NCI-H146 (cell line): ENCODE measurements around the gene GCAT.
A peak's percentile ranks its signal among the peaks of the same experiment; 100 is the strongest.

ENCODE experiments used
- DNase-seq: peaks from one replicate; lab custom pipeline; 2025; lab: John Stamatoyannopoulos, UW

The GCAT gene

DNA sequence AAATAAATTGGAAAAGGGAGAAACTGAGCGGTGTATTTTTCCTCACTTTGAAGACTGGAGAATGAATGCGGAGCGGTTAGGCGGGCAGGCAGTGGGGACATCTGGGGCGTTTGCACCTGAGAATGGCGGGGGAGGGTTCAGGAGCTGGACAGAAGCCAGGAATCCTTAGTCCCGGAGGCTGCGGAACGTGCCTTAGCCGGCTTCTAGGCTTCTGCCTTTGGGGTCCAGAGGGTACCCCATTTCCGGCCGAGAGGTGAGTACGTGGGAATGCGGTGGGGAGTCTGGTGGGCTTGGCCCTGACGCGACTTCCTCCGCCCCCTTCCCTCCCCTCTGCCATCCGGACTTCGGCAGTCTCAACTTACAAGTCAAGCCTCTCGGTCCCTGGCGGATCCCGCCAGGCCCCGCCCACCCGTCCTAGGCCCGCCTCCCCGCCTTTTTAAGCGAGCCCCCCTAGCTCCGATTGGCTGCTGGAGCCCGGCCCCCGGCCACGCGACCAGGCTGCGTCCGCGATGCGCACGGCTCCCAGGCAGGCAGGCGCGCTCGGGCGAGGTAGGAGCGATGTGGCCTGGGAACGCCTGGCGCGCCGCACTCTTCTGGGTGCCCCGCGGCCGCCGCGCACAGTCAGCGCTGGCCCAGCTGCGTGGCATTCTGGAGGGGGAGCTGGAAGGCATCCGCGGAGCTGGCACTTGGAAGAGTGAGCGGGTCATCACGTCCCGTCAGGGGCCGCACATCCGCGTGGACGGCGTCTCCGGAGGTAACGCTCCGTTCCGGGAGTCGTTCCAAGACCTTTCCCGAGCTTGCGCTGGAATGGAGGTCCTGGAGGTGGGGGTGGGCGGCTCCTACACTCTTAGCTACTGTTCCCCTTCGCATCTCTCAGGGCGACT is at the start of gene GCAT:
Gene GCAT, plus strand, starts transcription at position 525 of the 884 bp plus-strand sequence. Its CDS starts 34 bp downstream, at position 559.
- peak; percentile 87 for DNase-seq

DNA sequence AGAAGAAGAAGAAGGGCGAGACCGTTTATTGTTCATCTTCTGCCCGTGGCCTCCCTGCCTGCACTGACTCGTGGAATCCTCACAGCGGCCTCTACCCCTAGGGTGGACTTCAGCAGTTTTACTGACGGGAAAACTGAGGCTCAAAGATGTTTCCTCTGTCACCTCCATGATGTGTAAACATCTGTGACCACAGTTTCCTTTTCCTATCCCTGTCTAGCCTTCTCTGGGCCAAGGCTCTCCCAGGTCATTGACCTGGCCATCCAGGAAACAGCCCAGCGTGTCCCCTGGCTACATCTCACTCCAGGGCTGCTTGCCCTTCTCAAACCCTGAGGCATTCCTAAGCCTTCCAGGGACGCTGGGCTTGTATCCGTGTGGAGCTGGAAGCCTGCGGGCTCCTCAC is 49.0 kb upstream of the GCAT start:
- DNase-seq, result no peak

DNA sequence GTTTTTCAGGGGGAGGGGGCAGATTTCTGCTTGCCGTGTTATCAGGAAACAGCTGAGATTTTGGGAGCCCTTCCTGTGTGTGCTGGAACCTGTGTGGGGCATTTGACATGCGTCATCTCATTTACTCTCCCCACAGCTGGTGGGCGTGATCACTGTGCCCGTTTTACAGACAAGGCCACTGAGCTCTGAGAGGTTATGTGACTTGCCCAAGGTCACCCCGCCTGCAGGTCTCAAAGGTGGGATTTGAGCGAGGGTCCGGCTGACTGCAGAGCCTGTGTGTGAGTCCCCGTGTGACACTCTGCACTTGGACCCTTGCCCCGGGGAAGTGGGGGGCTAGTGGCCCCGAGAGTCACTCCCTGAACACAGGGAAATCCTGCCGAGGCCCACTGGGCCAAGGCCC is 48.5 kb upstream of the GCAT start:
- DNase-seq, result no peak

DNA sequence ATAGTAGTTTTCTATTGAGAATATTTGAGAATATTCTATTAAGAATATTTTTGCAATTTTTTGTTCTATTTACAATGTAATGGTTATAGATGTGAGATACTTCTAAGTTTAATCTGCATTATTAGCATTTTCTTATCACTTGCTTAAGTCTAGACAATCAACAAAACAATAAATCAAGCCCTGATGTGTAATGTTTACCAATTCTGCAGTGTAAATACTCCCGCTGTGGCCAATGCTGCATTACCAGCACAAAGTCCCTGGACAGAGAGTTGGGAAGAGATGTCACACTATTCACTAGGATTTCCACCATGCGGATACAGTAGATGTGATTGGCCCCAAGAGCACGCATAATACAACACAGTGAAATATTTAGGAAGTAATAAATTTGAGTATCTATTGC is 47.6 kb upstream of the GCAT start:
- DNase-seq, result peak; percentile 6

DNA sequence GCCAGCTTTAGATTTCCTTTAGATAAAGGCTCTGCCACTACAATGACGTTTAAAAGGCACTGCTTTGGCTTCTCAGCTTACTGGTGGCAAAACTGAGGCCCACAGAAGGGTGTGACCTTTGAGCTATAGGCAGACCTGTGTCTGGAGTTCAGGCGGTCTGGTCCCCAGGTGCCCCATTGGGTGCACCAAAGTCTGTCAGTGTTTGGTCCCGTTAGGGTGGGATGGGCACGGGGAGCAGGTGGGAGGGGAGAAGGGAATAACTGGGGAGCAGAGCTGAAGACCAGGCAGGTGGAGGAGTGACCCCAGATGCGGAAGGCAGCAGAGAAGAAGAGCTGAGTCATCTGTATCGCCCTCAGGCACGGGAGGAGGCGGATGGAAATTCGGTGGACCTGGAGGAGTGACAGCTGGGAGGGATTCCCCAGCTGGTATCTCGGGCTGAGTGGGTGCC is 45.3 kb upstream of the GCAT start:
- DNase-seq, result no peak

DNA sequence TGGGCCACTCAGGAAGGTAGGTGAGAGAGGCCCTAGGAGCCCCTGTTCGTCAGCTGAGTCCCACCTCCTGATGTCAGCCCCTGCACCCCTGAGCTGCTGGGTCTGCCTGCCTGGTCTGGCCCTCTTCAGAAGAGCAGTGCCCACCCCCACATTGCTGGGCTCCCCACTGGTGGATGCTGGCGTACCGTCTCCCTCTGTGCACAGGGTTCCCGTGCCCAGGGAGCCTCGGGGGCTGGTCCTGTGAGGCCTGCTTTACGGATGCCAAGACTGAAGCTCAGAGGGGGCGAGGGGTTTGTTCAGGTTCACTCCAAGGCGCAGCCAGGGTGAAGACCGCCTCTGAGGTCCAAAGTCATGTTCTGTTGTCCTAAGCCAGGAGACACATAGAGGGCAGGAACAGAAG is 44.7 kb upstream of the GCAT start:
- no peak for DNase-seq

DNA sequence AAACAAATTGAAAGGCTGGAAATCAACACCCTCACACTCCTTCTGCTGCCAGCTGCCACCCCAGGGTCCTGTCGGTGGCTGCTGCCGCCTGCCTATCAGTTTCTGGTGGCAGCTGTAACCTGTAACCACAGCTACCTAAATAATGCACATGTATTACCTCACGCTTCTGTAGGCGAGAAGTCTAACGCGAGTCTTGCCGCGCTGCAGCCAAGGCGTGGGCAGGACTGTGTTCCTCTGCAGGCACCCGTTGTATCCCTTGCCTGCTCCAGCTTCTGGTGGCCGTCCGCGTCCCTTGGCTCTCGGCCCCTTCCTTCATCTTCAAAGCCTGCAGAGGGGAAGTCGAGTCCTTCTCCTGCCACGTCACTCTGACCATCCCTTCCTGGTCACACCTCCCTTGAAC is 44.1 kb upstream of the GCAT start:
- DNase-seq, result no peak

DNA sequence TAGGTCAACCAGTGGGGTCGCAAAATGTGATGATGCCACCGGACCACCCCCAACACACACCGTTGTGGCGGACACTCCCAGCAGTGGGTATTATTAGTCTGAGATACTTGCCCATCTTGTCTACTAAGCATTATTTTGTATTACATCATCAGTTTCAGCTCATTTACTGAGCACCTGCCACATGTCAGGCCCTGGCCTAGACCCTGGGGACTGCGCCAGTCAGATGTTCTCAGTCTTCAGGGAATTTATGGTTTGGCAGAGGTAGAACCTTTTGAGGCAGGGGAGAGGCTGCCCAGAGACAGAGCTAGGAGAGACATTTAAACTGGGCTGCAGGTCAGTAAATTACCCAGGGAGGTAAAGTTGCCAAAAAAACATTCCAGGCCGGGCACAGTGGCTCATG is 43.1 kb upstream of the GCAT start:
- no peak for DNase-seq

DNA sequence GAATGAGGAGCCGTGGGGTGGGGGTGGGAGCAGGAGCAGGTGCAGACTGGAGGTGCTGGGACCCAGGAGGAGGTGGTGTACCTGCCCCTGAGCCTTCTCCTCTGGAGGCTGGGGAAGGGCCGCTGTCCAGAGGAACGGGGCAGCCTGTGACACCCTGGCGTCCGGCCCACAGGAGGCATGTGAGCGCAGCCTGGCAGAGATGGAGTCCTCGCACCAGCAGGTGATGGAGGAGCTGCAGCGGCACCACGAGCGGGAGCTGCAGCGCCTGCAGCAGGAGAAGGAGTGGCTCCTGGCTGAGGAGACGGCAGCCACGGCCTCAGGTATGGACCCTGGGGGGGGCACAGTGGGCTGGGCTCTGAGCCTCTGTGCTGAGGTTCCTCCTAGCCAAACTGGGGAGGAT is 42.2 kb upstream of the GCAT start:
- no peak for DNase-seq

DNA sequence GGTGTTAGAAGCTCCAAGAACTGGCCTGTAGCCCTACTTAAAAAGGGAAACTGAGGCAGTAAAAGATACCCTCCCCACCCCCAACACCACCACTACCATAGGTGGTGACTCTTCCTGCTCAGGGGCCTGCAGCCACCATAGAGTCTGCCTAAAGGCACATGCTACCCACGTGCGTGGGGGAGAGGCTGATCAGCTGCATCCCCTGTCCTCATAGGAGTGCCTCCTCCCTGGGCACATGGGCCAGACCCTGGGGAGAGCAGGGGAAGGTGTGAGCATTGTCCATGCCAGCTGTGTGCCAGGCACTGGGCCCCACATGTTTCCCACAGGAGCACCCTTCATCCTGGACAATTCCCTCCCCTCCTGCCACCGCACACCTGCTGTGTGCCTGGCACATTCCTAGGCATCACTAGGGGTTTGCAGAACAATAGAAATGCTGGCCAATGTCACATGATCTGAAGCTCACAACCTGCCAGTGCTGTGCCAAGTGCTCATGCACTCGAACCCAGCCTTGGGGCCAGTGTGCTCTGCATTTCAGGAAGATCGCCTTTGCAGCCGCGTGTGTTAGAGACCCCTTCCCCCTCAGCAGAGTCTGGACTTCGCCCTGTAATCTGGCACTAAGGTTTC is 41.7 kb upstream of the GCAT start:
- DNase-seq, result no peak

DNA sequence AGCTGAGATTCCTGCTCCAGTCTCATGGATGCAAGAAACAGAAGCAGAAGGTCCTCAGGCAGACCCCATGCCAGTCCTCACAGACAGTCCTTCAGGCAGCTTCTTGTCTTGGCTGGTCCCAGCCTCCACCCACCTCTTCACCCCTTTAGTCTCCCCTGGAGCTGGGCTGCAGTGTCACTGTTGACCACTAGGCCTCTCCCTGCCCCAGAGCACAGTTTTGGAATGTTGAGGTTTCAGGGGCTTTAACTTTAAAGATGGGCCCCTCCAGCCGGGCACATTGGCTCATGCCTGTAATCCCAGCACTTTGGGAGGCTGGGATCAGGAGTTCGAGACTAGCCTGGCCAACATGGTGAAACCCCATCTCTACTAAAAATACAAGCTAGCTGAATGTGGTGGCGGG is 39.5 kb upstream of the GCAT start:
- no peak for DNase-seq

DNA sequence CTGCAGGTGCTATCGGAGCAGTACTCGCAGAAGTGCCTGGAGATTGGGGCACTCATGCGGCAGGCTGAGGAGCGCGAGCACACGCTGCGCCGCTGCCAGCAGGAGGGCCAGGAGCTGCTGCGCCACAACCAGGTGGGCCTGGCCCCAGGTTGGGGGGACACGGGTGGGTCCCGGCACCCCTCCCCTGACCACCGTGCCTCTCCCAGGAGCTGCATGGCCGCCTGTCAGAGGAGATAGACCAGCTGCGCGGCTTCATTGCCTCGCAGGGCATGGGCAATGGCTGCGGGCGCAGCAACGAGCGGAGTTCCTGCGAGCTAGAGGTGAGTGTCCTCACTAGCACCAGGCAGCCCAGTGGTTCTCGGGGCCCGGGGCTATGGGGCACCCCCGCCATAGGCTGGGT is 38.7 kb upstream of the GCAT start:
- no peak for DNase-seq

DNA sequence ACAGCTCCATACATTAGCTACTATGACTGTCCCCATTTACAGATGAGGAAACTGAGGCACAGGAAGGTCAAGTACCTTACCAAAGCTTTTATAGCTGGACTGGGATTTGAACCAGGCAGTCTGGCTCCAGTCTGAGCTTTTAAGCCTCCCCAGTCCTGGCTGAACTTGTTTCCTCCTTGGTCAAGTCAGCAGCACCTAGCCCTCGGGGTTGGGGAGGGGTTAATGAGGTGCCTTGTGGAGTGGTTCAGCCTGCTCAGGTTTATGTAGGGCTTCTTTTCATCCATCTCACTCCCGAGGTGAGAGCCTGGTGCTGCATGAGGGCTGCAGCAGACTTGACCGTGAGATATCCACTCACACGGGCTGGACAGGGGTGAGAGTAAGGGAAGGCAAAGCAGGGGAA is 36.7 kb upstream of the GCAT start:
- DNase-seq, result no peak

DNA sequence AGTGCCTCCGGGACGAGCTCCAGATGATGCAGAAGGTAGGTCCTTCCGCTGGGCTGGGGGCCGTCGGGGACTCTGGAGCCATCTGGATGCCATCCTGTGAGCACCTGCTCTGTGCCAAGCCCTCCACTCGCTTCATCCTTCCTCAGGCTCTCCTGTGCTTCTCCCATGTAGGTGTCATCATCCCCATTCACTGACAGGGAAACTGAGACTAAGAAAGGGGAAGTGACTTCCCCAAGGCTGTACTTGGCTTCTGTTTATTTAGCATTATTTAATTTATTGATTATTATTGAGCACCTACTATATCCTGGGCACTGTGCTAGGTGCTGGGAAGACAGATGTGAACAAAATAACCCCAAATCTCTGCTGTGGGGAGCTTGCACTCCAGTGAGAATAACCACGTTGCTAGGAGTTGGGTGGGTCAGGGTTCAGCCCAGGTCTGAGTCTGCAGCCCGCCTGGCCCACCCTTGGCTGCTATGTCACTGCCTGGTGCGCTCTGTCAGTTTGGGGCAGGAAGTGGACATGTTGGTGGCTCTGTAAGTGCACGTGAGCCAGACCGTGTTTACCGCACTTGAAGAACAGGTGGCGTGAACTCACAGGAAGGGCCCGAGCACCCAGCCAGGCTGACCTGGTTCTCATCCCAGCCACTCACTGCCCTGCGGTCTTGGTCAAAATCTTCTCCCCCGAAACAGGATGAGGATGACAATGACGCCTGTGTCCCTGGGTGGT is 35.9 kb upstream of the GCAT start:
- DNase-seq, result no peak

DNA sequence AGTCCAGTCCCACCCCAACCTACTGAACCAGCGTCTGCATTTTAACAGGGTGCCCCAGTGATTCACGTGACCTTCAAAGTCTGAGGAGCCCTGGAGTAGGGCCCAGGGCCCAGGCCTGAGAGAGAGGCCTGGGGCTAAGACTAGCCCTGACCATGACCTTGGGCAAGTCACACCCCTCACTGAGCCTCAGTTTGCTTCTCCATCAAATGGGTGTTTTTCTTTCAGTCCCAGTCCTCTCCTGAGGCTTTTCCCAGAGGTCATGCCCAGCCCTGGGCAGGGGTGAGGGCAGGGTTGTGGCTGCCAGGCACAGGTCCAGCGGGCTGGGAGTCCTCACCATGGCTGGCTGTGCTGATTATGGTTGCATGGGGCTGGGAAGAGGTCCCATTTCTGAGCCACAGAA is 33.0 kb upstream of the GCAT start:
- DNase-seq, result no peak

DNA sequence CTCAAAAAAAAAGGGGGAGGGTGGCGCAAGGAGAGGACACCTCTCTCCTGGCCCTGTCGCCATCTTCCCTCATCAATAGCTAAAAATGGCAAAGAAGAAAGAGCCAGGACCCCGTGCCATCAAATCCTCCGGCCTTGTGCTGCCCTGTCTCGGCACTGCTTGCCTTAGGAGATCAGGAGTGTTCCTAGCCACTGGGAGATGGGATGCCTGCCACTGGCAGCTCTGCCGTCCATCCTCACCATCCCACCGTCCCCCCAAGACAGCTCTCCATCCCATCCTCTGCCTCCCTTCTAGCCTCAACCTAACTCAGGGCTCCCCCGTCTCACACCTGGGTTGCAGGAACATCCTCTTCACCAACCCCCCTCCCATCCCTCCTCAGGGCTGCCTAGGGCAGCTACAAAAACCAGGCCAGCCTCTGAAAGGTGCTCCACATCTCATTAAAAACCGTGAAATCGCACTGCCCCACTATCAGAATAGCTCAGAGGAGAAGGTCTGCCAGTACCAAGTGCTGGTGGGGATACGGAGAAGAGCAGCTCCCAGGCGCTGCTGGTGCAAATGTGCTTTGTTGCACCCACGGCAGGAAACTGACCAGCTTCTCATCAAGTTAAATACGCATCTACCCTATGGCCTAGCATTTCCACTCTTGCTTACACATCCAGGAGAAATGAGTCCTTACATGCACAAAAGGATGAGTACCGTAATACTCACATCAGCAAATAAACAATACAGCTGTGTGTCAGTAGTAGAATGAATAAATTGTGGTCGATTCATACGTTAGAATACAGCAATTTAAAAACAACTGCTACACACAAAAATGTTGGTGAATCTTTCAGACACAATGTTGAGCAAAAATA is 31.7 kb upstream of the GCAT start:
- no peak for DNase-seq

DNA sequence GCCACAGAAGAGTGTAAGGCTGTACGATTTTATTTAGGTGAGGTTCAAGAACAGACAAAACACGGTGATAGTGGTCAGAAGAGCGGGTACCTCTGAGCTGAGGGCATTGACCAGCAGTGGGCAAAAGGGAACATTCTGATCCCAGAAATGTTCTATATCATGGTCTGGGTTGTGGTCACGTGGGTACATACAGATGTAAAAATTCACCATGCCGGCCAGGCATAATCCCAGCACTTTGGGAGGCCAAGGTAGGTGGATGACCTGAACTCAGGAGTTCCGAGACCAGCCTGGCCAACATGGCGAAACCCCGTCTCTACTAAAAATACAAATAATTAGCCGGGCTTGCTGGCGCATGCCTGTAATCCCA is 31.1 kb upstream of the GCAT start:
- no peak for DNase-seq

DNA sequence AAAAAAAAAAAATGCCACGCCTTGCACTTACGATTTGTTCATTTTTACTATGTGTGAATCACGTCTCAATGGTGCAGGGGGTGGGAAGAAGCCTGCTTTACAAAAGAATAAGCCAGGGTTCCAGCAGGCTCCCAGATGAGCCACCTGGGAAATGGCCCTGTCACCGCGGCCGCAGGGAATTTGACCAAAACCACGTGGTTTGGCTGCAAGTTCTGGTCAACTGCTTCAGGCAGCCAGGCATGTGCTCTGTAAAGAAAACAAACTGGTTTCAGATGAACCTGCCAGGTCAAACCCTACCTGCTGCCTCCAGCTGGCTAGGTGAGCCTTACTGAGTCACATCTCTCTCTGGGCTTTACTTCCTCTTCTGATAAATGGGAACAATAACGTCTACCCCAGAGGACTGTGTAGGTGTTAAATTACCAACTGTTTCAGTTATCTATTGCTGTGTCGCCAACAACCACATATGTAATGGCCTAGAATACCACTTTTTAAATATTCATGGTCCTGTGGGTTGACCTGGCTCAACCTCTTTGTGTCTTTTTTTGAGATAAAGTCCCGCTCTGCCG is 30.5 kb upstream of the GCAT start:
- DNase-seq, result peak; percentile 29

DNA sequence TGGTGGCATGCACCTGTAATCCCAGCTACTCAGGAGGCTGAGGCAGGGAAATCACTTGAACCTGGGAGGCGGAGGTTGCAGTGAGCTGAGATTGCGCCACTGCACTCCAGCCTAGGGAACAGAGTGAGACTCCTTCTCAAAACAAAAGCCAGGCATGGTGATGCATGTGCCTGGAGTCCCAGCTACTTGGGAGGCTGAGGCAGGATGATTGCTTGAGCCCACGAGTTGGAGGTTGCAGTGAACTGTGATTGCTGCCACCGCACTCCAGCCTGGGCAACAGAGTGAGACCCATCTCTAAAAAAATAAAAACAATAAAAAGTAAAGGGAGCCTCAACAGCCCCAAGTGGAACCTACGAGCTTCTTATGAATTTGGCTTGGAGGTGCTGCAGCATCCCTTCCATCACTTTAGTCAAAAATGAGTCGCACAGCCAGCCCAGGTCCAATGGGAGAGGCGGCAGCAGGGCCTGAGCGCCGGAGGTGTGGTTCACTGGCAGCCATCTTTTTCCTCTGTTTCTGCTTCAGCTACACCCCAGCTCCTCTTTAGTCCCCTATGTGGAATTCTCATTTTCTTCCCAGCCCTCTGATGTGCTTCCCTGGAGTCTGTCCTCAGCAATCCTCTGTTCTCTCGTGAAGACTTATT is 29.2 kb upstream of the GCAT start:
- no peak for DNase-seq

DNA sequence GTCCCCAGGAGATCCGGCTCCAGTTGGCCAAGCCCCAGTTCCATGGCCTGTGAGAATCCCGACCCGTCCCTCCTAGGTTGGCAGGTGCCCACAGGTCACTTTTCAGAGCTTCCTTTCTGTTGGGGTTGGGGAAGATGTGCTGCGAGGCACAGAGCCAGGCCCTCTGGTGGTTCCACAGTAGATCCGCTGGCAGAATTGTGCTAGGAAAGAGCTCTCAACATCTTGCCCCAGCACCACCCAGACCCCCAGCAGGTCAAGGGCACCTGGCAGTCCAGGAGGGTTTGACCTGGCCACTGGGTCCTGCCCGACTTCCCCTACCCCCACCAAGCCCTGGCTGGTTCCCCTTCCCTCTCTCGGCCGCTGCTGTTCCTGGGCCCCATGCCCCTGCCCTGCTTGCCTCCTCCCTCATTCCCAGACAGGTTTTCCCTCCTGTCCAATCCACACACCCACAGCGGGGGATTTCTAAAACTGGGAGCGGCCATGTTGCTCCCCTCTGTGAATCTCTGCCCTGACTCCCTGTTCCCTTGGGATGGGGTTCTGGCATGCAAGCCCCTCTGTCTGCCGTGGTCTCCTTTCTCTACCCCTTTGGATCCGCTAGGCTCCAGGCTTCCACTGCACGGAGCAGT is 26.2 kb upstream of the GCAT start:
- DNase-seq, result no peak
